Measurements from ENCODE around the gene S100A10. TPM values are rescaled to one million over a fixed set of nuclear protein-coding genes. Genes with fewer than 3 reads are reported as not detected.

Gene S100A10
- total and polyA plus RNA-seq, 2 of the 4 experiments (the other 2 are of a cell fraction): 86.0 to 277 TPM

- H3K4me3 ChIP-seq (ENCODE audit: insufficient read depth, low read depth, low read length): no peak overlapping the region
- DNase-seq (no peak), ATAC-seq (ENCODE audit: low read depth) (no peak)
- dilution Hi-C loops (cut with HindIII; ENCODE audit: low sequenced_read_pairs, unreplicated experiment) (no loop called here), in situ Hi-C loops (cut with MboI; ENCODE audit: low sequenced_read_pairs) (no loop called here), intact Hi-C loops (cut with micrococcal nuclease) (no loop called here)
- no peaks in the 10 kb centered on the region for H3K27me3 ChIP-seq (ENCODE audit: control insufficient read depth, insufficient read depth, low read length)
- H3K9me1 ChIP-seq (ENCODE audit: insufficient read depth, low read length): peaks cover 11% of the 10 kb centered on the region
- H3K27ac ChIP-seq (ENCODE audit: insufficient read depth, low read length): no peak overlapping the region
- no peaks in the 10 kb centered on the region for H4K20me1 ChIP-seq (ENCODE audit: insufficient read depth, low read length)
- H3K9ac ChIP-seq (ENCODE audit: low read depth, low read length): no peak overlapping the region
- no peak overlapping the region for H2BK15ac ChIP-seq (ENCODE audit: low read depth, low read length)
- H2BK20ac ChIP-seq (ENCODE audit: low read depth, low read length): no peak overlapping the region
- H3K4me2 ChIP-seq (ENCODE audit: low read depth, low read length): no peak overlapping the region
- WGBS, 2 experiments (ENCODE audit: extremely low coverage in 2 of 2, insufficient read length in 1 of 2): no CpG with 5 or more reads among the region's 1 CpG
- no peak overlapping the region for H2BK5ac ChIP-seq (ENCODE audit: low read depth, low read length, poor library complexity, severe bottlenecking)
- H3K79me1 ChIP-seq (ENCODE audit: low read depth in 1 of 2, low read length in 2 of 2): no peaks in the 10 kb centered on the region
- no peak overlapping the region for H4K5ac ChIP-seq (ENCODE audit: low read depth, low read length)
- no peak overlapping the region for H4K8ac ChIP-seq (ENCODE audit: low read depth in 2 of 2, low read length in 2 of 2)
- H4K91ac ChIP-seq (ENCODE audit: insufficient read depth, low read depth, low read length): no peak overlapping the region
- no peaks in the 10 kb centered on the region for H3K9me3 ChIP-seq (ENCODE audit: control insufficient read depth, insufficient read depth, low read length)
- H3K4me1 ChIP-seq (ENCODE audit: control insufficient read depth, insufficient read depth, low read length): peaks cover 4% of the 10 kb centered on the region; the same call in 1 of the 2 replicates
- H2AK5ac ChIP-seq (ENCODE audit: low read depth, low read length): no peak overlapping the region
- BruUV-seq (replicated peaks): no TSS peak
- ChIA-PET POLR2A (ENCODE audit: unreplicated experiment) (no interaction called here), CTCF (interaction anchor here (0.6 kb wide), 1 partner anchor 33 kb away, joined by 7 read pairs; no protein-coding TSS in a partner anchor)
- H2AFZ ChIP-seq (replicated peaks; ENCODE audit: low read length, poor library complexity): no peak overlapping the region
- no peak overlapping the region for H2AK9ac ChIP-seq (replicated peaks; ENCODE audit: low read depth, low read length, poor library complexity)
- TF ChIP-seq POLR2A (IDR thresholded peaks at IDR 0.05; ENCODE audit: low read depth, low read length): no peak
- TF ChIP-seq ELK1 (IDR thresholded peaks at IDR 0.05; ENCODE audit: borderline replicate concordance, low read depth, low read length): no peak
- no peak for TF ChIP-seq MXI1 (IDR thresholded peaks at IDR 0.05; ENCODE audit: borderline replicate concordance, low read depth, low read length)
- TF ChIP-seq RCOR1 (IDR thresholded peaks at IDR 0.05; ENCODE audit: insufficient replicate concordance, low read length): no peak
- TF ChIP-seq MAFK (IDR thresholded peaks at IDR 0.05; ENCODE audit: low read depth, low read length): no peak
- no peak for TF ChIP-seq CEBPB (IDR thresholded peaks at IDR 0.05; ENCODE audit: low read depth, low read length)
- no peak for TF ChIP-seq CTCF (conservative IDR thresholded peaks at IDR 0.05; ENCODE audit: low read depth, low read length)
- TF ChIP-seq BHLHE40 (IDR thresholded peaks at IDR 0.05; ENCODE audit: low read depth, low read length): no peak
- TF ChIP-seq MAZ (IDR thresholded peaks at IDR 0.05; ENCODE audit: borderline replicate concordance, low read depth, low read length): no peak
- TF ChIP-seq SMC3 (IDR thresholded peaks at IDR 0.05; ENCODE audit: low read depth, low read length): no peak
- TF ChIP-seq NFE2L2 (IDR thresholded peaks at IDR 0.05; ENCODE audit: low read depth, low read length): no peak
- TF ChIP-seq FOS (IDR thresholded peaks at IDR 0.05; ENCODE audit: low read depth, low read length): no peak
- H3K23ac ChIP-seq (ENCODE audit: low read depth, low read length): no peak overlapping the region
- H3K4ac ChIP-seq (ENCODE audit: low read depth, low read length): no peak overlapping the region
- H3K14ac ChIP-seq (replicated peaks; ENCODE audit: low read depth, low read length): no peak overlapping the region
- H3K18ac ChIP-seq (ENCODE audit: low read depth, low read length): no peak overlapping the region
- H3K36me3 ChIP-seq (ENCODE audit: control insufficient read depth, insufficient read depth, low read length): no peaks in the 10 kb centered on the region
- H3K56ac ChIP-seq (ENCODE audit: extremely low read depth, insufficient read depth, low read length): no peak overlapping the region
- H2BK120ac ChIP-seq (ENCODE audit: low read depth, low read length): no peak overlapping the region
These were observed 45.2 kb downstream of the S100A10 start for GRCh38 chr1:151948506-151948905.

All from IMR-90 (cell line).